ENCODE results near the gene DMXL1.
A peak's percentile ranks its signal among the peaks of the same experiment; 100 is the strongest.

Gene DMXL1, protein sequence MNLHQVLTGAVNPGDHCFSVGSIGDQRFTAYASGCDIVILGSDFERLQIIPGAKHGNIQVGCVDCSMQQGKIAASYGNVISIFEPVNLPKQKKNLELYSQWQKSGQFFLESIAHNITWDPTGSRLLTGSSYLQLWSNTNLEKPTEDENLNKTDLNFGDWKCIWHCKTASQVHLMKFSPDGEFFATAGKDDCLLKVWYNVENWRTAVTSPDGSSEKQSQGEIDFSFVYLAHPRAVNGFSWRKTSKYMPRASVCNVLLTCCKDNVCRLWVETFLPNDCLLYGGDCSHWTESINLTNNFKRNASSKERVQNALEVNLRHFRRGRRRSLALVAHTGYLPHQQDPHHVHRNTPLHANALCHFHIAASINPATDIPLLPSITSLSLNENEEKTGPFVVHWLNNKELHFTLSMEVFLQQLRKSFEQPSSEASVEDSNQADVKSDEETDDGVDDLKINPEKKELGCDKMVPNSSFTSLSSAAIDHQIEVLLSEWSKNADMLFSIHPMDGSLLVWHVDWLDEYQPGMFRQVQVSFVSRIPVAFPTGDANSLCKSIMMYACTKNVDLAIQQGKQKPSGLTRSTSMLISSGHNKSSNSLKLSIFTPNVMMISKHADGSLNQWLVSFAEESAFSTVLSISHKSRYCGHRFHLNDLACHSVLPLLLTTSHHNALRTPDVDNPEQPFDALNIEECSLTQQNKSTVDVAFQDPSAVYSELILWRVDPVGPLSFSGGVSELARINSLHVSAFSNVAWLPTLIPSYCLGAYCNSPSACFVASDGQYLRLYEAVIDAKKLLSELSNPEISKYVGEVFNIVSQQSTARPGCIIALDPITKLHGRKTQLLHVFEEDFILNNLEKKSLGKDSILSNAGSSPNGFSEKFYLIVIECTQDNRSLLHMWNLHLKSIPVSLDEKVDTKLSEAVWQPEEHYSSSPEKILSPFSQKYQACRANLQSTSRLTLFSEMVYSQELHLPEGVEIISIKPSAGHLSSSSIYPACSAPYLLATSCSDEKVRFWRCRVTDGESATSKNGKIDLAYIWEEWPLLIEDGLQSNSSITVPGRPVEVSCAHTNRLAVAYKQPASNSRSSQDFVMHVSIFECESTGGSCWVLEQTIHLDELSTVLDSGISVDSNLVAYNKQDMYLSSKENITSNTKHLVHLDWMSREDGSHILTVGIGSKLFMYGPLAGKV (N-terminal part only)

DNA sequence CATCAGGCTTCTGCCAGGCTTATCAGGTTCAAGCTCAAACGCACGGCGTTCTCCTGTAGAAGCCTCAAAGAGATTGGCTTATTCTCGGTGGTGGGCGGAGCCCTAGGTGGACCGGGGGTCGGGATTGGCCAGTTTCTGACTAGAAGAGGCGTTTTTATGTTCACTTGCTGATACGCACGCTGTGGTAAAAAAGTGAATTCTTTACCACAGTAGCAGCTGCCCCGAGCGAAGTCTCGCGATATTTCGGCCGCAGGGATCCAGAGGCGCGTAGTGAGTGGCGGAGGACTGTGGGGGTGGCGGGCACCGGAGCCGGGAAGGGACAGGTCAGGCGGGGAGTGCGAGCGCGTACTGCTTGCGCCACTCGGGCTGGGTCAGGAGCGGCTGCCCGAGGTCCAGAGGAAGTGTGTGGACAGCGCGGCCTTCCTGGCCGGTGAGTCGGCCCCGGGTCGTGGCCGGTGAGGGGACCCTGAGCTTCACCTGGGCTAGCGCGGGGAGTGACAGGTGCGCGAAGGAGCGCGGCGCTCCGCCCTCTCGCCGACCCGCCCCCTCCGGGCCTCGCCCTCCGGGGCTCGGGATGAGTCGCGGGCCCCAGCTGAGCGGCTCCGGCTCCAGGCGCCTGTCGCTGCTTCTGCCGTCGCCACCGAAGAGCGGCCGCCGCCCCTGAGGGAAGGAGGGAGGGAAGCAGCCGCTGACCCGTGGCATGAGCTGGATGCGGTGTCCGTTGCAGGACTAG lies at the start of gene DMXL1:
TSS of gene DMXL1 (plus strand) at position 260 of the 733 bp plus-strand sequence. CDS start 483 bp downstream, outside the sequence.
- DNase-seq: peak; percentile 95

DNA sequence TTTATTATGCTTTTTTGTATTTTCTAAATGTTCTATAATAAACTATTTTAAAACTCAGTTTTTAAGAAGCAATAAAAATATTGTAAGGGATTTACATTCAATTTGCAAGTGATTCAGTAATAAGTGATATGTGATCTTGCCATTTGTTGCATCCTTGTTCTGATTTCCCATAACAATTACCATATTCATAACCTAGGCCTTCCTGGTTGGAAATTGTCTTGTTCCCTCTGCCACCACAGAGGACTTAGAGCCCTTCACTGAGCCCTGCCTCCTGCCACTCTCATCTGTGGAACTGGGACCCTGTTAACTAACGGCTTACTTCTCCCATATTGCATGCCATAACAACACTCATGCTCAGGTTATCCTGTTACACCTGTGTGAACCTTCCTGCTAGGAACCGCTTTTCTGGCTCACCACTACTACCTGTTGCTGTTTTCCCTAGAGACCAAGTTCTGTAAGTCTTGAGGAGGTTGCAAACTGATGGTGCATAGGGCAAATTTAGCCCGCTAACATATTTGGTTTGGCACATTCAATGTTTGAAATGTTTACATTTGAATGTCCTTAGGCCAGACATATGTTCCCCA lies 49.6 kb upstream of the DMXL1 start:
- no peak for DNase-seq

DNA sequence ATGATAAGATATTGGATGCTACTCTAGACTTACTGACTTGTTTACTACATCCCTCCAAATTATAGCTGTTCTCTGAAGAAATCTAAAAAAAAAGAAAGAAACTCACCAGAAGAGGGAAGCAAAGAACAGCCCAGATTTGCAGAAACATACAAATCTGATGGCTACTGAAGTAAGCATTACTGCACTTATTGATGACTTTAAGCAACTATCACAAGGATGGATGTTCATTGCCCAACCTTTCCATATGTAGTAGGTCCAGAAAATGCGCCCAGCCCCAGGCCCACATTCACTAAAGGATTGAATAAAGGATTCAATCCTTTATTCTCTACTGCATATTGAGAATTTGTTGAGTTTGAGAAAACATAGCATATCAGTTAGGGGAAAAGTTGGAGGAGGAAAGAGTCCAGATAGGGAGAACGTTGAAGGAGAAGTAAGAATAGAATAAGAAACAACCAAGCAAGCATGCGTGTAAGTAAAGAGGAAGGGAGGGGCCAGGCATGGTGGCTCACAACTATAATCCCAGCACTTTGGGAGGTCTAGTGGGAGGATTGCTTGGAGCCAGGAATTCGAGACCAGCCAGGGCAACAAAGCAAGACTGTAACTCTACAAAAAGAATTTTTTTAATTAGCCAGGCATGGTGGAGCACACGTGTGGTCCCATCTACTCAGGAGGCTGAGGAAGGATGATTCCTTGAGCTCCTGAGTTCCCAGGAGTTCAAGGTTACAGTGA lies 48.7 kb upstream of the DMXL1 start:
- DNase-seq: no peak

DNA sequence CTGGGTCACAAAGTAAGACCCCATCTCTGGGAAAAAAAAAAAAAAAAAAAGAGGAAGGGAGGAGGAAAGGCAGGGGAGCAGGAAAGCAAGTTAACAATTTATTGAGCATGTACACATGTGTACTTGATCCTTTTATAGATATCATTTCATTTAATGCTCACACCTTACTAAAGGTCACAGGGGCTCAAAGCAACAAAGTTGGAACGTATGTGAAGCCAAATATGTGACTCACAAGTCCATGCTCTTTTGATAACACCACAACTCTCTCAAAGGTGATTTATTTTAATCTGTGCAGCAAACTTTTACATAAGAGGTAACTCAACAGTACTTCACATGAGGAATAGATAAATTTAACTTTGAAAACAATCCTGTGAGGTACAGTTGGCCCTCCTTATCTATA lies 48.1 kb upstream of the DMXL1 start:
- DNase-seq: no peak

DNA sequence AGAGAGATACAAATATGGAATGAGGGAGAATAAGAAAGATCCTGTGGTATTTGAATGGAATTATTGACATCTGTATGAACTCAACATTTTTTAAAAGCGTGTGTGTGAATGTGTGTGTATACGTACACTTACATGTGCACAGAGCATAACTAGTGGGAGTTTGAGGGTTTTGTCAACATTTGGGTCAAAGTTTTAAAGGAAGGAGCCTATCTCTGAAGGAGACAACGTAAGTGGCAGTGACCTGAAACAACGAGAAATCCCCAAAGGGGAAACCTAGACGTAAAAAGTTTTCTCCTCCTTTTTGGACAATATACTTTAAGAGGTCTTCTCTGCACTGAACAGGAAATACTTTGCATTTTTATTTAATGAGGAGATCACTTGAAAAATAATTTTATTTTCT lies 42.3 kb upstream of the DMXL1 start:
- DNase-seq: no peak

DNA sequence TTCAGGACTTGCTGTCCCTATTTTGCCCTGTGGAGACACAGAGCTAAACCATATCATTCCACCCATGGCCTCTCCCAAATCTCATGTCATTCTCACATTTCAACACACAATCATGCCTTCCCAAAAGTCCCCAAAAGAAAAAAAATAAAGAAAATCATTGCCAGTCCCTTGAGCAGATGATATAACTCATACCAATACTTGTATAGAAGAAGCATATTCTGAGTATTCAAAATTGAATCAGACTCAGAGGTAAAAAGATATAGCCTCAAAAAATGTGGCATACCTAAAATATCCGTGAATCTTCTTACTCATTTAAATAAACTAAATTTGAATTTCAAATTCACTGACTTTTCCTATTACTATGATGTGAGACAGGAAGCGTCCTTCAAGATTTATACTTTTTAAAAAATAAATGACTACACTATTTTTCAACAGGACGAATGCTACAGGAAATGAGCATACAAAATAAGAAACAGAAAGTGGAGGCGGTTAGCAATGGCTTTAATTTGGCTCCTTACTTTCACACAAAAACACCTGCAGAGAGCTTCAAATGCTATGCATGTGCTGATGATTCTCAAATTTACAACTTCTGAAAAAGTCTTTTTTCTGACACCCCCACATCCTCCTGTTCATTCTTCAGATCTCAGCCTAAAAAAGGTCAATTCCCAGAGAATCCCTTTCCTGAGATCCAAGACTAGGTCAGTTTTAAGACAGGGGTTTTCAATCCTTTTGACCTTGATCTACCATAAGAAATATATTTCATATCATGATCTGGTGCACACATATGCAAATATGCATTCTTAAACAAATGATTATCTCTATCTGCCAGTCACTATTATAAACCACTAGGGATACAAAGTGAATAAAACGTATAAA lies 39.6 kb upstream of the DMXL1 start:
- DNase-seq: no peak

DNA sequence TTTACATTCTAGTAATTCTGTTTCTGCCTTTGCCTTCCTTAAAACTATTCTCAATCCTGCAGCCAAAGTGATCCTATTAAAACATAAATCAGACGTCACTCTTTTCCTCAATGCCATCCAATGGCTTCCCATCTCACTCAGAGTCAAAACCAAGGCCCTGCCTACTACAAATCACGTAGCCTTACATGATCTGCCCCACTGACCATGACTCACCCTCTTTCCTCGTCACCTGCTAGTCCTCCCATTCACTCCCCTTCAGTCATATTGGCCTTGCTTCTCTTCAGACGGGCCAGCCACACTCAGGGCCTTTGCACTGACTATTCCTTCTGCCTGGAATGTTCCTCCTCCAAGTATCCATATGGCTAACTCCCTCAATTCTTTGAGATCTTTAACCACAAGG lies 39.0 kb upstream of the DMXL1 start:
- DNase-seq: no peak

DNA sequence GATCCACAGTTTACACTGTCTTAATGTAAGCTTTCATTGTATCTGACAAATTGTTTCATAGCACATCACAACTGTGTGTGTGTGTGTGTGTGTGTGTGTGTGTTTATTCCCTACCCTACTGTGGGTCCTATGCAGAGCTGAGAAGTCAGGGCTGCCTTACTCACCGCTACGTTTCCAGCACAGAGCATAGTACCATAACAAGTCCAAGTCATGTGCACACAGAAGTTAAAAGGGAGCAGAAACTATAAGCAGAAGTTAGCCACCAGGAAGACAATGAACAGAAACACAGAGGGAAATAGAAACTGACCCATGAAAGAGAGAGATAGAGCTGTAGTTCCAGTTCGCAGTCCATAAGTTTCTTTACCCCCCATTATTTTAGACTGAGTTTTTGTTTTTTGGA lies 38.2 kb upstream of the DMXL1 start:
- no peak for DNase-seq

DNA sequence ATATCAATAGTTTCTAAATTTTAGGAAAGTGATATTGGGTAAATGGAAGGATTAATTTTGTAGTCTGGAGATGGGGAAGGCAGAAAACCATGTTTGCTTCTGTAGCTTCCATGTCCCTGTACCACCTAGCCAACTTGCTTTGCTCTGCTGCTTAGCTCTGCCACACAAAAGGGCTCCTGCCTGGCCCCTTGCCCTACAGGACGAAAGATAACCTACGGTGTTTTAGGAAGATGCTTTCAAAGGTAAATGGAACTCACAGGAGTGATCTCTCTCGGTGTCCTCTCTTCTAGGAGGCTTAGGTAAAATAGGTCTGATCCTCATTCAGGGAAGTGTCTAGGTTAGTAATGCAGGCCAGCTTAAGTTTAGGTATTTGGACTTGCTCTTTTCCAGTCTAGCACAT lies 37.8 kb upstream of the DMXL1 start:
- DNase-seq: no peak

DNA sequence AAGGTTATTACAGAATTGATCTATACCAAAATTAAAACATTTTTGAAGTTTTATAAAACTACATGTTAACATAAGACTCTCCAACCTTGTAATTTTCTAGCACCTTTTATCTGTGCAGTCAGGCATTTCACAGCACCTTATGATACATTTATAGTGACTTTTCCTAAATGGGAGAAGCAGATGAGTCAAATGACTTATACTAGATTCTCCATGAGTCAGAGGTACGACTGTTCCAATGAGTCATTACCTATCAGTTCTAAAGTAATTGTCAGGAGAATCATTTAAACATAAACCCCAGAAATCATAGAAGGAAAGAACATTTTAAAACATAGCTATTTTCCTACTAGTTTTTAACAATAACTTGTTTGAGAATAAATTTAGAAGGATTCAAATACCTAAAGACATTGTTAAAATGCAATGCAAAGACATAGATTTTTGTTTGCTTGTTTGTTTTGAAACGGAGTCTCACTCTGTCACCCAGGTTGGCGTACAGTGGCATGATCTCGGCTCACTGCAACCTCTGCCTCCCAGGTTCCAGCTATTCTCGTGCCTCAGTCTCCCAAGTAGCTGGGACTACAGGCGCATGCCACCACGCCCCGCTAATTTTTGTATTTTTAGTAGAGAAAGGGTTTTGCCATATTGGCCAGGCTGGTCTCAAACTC lies 34.7 kb upstream of the DMXL1 start:
- DNase-seq: no peak

DNA sequence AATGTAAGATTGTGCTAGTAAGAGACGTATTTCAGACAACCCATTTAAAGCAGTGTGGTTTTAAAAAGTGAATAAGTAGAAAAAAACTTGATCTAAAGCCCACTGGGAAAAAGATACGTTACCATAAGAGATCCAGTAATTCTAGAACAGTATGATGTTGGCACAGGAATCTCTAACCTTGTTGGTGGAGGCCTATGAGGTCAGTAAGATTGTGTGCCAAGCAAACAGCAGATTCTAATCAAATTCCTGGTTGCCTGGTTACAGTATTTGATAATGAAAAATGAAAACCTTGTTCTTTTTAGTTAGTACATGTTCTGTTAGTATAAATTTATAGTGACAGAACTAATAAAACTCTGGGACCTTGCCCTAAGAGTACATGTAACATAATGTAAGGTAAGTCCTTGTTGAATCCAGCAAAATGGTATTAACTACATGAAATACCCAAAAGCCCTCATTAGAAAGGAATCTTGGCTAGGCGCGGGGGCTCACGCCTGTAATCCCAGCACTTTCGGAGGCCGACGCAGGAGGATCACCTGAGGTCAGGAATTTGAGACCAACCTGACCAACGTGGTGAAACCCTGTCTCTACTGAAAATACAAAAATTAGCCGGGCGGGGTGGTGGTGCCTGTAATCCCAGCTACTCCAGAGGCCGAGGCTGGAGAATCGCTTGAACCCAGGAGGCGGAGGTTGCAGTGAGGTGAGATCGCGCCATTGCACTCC lies 33.2 kb upstream of the DMXL1 start:
- DNase-seq: no peak

DNA sequence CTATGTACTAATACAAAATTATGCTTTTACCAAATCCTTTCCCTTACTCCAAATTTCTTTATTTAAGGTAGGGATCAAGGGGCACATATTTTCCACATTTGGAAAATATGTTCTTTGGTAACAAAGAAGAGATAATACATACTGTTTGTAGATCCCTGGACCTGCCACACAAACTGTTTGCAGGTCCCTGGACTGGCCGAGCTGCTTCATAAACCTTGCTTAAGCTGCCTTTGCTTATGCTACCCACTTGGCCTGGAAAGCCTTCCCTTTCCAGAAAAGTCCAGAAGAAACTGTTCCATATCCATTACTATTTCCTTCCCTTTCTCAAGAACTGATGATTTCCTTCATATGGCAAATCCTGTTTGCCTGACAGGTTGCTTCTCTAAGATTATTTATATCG lies 22.6 kb upstream of the DMXL1 start:
- no peak for DNase-seq

DNA sequence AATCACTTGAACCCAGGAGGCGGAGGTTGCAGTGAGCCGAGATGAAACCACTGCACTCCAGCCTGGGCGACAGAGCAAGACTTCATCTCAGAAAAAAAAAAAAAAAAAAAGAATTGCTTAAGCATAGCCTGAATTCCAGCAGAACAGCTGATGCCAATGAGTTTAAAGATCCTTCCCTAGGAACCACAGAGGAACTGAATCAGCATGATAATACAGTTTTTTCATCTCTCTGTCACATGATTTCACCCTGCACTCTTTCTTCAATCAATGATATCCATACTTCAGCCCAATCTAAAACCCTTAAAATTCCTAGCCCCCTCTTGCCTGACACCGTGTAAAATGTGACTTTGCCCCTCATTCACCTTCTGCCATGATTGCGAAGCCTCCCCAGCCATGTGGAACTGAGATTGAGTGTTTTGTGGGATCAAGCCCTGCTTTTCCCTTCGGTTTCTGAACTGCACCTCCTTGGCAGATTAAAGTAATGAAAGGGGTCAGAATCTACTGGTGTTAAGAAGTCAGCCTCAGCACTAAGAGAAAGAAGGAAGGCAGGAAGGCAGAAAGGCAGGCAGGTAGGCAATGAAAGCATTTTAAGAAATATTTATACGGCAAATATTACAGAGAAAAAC lies 20.9 kb upstream of the DMXL1 start:
- DNase-seq: no peak

DNA sequence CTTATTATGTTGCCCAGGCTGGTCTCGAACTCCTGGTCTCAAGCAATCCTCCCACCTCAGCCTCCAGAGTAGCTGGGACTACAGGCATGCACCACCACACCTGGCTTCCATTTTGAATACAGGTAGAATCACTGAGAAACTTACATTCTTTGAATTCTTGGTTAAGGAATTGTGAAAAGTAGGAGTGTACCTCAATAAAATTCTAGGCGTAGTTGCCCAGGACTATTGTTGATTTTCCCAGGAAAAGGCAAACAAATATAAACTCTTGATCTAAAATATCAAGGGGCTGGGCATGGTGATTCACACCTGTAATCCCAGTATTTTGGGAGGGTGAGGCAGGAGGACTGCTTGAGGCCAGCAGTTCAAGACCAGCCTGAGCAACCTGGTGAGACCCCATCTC lies 16.8 kb upstream of the DMXL1 start:
- no peak for DNase-seq

DNA sequence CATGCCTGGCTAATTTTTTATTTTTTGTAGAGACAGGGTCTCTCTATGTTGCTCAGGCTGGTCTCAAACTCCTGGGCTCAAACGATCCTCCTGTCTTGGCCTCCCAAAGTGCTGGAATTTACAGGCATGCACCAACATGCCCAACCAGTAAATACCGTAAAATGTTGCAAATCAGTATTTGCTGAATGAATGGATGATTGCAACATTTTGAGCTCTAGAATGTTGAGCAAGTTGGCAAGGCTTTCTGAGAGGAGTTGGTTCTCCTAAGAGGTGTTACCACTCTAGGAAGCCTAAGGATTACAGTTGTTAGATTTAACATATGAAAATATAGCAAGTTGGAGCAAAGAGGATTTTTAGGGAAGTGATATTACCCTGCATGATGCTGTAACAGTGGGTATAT lies 15.6 kb upstream of the DMXL1 start:
- DNase-seq: no peak

DNA sequence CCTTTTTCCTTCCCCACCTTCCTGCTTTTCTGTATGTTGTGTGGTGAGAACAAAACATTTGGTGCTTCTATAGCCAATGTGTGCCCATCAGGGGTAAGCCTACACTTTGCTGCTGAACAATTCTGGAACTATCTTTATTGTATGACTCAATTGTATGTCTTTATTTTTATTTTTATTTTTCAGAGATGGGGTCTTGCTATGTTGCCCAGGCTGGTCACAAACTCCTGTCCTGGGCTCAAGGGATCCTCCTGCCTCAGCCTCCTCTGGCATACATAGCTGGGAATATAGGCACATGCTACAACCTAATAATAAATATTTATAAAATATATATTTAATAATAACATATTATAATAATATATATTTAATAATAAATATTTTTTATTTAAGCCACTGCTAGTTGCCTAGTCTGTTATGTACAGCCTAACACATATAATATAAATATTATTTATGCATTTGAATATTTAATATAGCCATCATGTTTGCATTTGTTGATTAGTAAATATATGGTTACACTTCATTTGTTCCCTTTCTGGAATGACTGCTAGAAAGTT lies 11.8 kb upstream of the DMXL1 start:
- DNase-seq: no peak

DNA sequence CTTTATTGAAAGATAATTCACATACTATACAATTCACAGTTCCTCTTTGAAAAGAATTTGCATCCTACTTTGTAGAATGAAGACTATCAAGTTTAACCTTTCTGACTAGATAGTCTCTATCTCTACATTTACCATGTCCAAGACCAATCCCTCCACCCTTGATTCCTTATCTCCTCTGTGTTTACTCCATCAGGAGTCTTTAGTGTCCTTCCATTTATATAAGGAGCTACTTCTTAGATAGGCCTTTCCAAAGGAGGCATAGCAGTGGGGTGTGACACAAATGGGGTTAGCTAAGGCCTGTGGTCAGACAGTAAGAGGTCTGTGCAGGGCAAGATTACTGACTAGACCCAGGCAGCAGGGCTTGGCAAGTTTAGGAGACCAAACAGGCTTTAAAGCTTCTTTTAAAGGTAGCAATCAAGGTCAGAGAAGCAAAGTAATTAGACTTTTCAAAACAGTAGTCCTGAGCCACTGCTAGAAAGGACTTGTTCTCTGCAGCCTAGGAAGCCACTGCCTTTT lies 11.1 kb upstream of the DMXL1 start:
- DNase-seq: no peak

Measured in NK-92 treated with Interleukin-12 subunit alpha and Interleukin-12 subunit beta, amount 100 ng/mL, for 24 hours (cell line).